HG03521 (cell line): ENCODE results near the gene CCL2.

Source experiments
- ATAC-seq: cut with Tn5 transposase; IDR thresholded peaks from one replicate; pipeline ENCODE4 v1.9.1; 2021; ENCODE audit warnings: mild to moderate bottlenecking, moderate library complexity; ENCODE audit not compliant: unreplicated experiment

Gene CCL2

GRCh38 chr17:34237458-34237857 lies 17.6 kb upstream of the CCL2 start:
- ATAC-seq, result no peak

- no peak for ATAC-seq
Observed at GRCh38 chr17:34241062-34241461, 14.0 kb upstream of the CCL2 start.

- ATAC-seq, result no peak
Observed at GRCh38 chr17:34242587-34243363, 12.3 kb upstream of the CCL2 start.

- no peak for ATAC-seq
Observed at GRCh38 chr17:34243364-34244320, 11.4 kb upstream of the CCL2 start.

GRCh38 chr17:34245351-34245905 lies 9.7 kb upstream of the CCL2 start:
- ATAC-seq, result no peak

GRCh38 chr17:34246446-34246845 lies 8.6 kb upstream of the CCL2 start:
- no peak for ATAC-seq

GRCh38 chr17:34246881-34247280 lies 8.2 kb upstream of the CCL2 start:
- no peak for ATAC-seq

- ATAC-seq, result no peak
Observed at GRCh38 chr17:34248511-34249024, 6.5 kb upstream of the CCL2 start.

- ATAC-seq, result no peak
Observed at GRCh38 chr17:34249061-34249460, 6.0 kb upstream of the CCL2 start.

GRCh38 chr17:34249478-34249877 lies 5.6 kb upstream of the CCL2 start:
- no peak for ATAC-seq

- ATAC-seq, result no peak
Observed at GRCh38 chr17:34251186-34251585, 3.9 kb upstream of the CCL2 start.

GRCh38 chr17:34252095-34252443 lies 3.0 kb upstream of the CCL2 start:
- no peak for ATAC-seq

GRCh38 chr17:34252444-34253138 lies 2.5 kb upstream of the CCL2 start:
- ATAC-seq, result no peak

- ATAC-seq, result no peak
Observed at GRCh38 chr17:34253139-34253525, 2.0 kb upstream of the CCL2 start.

GRCh38 chr17:34254146-34254545 lies 939 bp upstream of the CCL2 start:
- no peak for ATAC-seq

GRCh38 chr17:34255381-34255732 lies 272 bp downstream of the CCL2 start:
- ATAC-seq, result no peak

GRCh38 chr17:34255841-34256240 lies 756 bp downstream of the CCL2 start:
- no peak for ATAC-seq

GRCh38 chr17:34257299-34257985 lies 2.4 kb downstream of the CCL2 start:
- ATAC-seq, result no peak

GRCh38 chr17:34257986-34258326 lies 2.9 kb downstream of the CCL2 start:
- ATAC-seq, result no peak

- no peak for ATAC-seq
Observed at GRCh38 chr17:34259146-34259545, 4.1 kb downstream of the CCL2 start.

GRCh38 chr17:34260861-34261260 lies 5.8 kb downstream of the CCL2 start:
- no peak for ATAC-seq
